Anterior cingulate cortex (tissue), 58 donors: ENCODE results near the gene C6orf62.
"Not testable (repeated sequence)": the region's sequence is repeated elsewhere in the genome, so short reads cannot be mapped to it uniquely, and the experiment has no call there.

Source experiments
- DNase-seq, 58 donors: peaks; one replicate each; lab custom pipeline; 2025; lab: John Stamatoyannopoulos, UW

The C6orf62 gene

GRCh38 chr6:24702720-24703282 lies 16.2 kb downstream of the C6orf62 start:
- no peak for DNase-seq

GRCh38 chr6:24699521-24700359 lies 19.2 kb downstream of the C6orf62 start:
- no peak for DNase-seq

GRCh38 chr6:24696097-24696496 lies 22.9 kb downstream of the C6orf62 start:
- DNase-seq, result no peak

GRCh38 chr6:24695635-24696034 lies 23.3 kb downstream of the C6orf62 start:
- peak in 8 of 58 donors; percentile 1 to 17 (median 6) for DNase-seq

GRCh38 chr6:24694198-24694597 lies 24.8 kb downstream of the C6orf62 start:
- DNase-seq, result no peak

- peak in 2 of 58 donors; percentile 3 to 23 for DNase-seq
These were observed 25.9 kb downstream of the C6orf62 start for GRCh38 chr6:24692848-24693592.

- no peak for DNase-seq
These were observed 26.5 kb downstream of the C6orf62 start for GRCh38 chr6:24692415-24692814.

GRCh38 chr6:24692003-24692402 lies 27.0 kb downstream of the C6orf62 start:
- no peak for DNase-seq

GRCh38 chr6:24691550-24691949 lies 27.4 kb downstream of the C6orf62 start:
- DNase-seq, result no peak

GRCh38 chr6:24690593-24690992 lies 28.4 kb downstream of the C6orf62 start:
- DNase-seq, result no peak

GRCh38 chr6:24689964-24690363 lies 29.0 kb downstream of the C6orf62 start:
- no peak for DNase-seq

GRCh38 chr6:24686946-24687345 lies 32.0 kb downstream of the C6orf62 start:
- DNase-seq, result no peak

- DNase-seq, result no peak
These were observed 32.5 kb downstream of the C6orf62 start for GRCh38 chr6:24686408-24686807.

- no peak for DNase-seq
These were observed 35.4 kb downstream of the C6orf62 start for GRCh38 chr6:24683297-24684296.

- DNase-seq, result no peak
These were observed 38.4 kb downstream of the C6orf62 start for GRCh38 chr6:24680582-24680981.

- not testable (repeated sequence) for DNase-seq
These were observed 40.1 kb downstream of the C6orf62 start for GRCh38 chr6:24678792-24679352.

- no peak for DNase-seq
These were observed 45.3 kb downstream of the C6orf62 start for GRCh38 chr6:24673625-24674024.

GRCh38 chr6:24672620-24673182 lies 46.3 kb downstream of the C6orf62 start:
- no peak for DNase-seq

GRCh38 chr6:24671077-24671476 lies 47.9 kb downstream of the C6orf62 start:
- not testable (repeated sequence) for DNase-seq
